Epithelial cell of prostate (primary cell): ENCODE measurements around the gene DLX2.
"Not testable (repeated sequence)": the region's sequence is repeated elsewhere in the genome, so short reads cannot be mapped to it uniquely, and the experiment has no call there.

ENCODE experiments used
- DNase-seq: peaks from one replicate; pipeline ENCODE4 v3.0.0-alpha.2; 2011; ENCODE audit warnings: low read depth, low spot score
- H3K27ac ChIP-seq: fragments of 450-650 bp; 2 replicates; pipeline ENCODE4 v1.5.1; 2017; ENCODE audit warnings: mild to moderate bottlenecking

Gene DLX2

DNA sequence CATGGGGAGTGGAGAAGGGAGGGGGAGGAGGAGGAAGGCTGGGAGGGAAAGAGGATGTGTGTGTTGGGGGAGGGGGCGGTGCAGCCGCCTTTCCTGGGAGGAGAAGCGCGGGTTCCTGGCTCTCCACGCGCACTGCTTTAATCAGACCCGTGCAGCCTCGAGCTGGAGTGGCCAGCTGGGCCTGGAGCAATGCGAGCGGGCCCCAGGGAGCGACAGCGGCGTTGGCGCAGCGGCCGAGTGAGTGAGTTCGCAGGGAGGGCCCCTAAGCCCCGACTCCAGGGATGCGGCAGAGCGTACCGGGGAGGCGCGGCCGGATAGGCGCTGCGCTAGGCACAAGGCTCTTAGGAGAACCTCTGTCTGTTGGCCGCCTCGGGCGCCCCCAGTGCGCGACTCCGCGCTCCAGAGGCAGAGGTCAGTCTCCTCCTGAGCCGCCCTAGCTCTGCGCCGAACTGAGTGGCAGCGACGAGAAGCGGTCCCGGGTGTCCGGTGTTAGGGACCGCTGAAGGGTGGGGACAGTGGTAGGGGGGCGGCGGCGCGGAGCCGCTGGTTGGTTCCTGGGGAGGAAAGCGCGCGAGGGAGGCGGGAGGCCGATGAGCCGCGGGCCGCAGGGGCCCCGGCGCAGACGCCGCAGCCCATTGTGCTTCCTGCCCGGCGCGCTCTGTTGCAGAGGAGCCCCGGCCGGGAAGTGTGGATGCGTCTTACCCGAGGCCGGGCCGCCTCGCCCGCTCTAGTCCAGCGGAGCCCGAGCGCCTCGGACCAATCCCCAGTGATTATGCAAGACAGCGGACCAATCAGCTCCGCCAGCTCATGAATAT is 17.8 kb downstream of the DLX2 start:
- H3K27ac ChIP-seq, result no peak overlapping the region
- DNase-seq, result peak; percentile 73

- no peak overlapping the region for H3K27ac ChIP-seq
These were observed 18.4 kb downstream of the DLX2 start for GRCh38 chr2:172084395-172084644.

DNA sequence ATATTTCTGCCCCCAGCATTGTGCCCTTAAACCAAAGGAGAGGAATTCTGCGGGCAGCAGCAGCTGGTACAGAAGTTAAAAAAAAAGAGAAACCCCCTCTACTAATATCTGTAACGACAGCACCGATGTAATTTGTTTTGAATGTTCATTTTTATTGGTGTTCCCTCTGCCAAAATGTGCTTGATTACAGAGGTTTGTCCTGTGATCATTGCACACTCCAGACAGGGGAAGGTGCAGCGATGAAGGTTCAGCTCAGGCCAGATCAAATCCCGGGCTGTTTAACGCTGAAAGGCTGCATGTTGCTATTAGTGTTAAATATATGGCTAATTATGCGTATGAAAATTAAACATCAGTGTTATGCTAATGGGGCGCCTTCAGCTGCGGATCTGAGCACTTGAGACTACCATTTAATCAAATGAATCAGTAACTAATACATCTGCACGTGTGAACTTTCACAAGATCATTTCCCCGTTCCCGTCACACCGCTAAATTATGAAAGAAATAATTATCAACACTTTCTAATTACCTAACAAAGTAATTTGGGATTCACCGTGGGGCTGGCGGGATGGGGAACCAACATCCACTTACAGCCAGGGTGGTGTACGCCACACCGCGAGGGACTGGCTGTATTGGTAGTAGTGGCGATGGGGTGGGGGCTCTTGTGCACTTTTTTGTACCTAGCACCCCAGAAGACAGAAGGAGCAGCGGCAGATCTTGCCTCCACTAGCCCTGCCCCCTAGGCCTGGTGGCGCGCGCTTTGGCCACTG is 18.9 kb downstream of the DLX2 start:
- H3K27ac ChIP-seq, result no peak overlapping the region
- no peak for DNase-seq

More at GRCh38 chr2:172084395-172084644, 18.4 kb downstream of the DLX2 start:
- no peak for DNase-seq

DNA sequence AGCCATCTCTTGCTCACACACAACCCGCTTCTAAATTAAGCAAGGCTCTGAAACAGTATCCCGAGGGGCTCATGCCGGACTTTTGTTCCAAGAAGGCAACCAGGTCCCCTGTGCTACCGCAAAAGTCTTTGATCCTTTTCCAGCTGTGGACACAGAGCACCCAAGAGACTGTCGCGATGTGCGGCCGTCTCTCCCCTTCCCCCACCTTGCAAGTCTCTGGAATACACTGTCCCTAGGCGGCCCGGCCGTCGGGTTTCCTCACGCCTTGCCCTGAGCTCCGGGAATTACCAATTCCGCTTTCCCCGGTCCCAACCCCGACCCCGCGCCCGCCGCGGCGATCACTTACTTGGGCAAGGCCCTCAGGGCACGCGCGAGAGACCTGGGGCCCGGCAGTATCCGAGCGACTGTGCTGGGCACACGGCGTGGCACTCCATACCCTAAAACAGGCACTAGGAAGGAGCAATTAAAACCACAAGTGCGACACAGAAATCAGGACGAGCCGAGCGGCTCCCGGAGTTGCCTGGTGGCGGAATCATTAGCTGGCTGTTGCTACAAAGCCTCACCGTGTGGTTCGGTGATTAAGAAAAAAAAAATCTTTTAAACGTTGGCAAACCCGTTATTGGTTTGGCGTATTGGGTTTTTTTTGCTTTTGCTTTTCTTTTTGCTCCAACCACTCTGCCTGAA is 19.6 kb downstream of the DLX2 start:
- no peak for DNase-seq

GRCh38 chr2:172082105-172082943 is 20.4 kb downstream of the DLX2 start:
- DNase-seq, result no peak
- H3K27ac ChIP-seq, result no peak overlapping the region

More for the DNA sequence above, 19.6 kb downstream of the DLX2 start:
- H3K27ac ChIP-seq, result no peak overlapping the region

- no peak overlapping the region for H3K27ac ChIP-seq
- DNase-seq, result no peak
These were observed 21.3 kb downstream of the DLX2 start for GRCh38 chr2:172081221-172082022.

DNA sequence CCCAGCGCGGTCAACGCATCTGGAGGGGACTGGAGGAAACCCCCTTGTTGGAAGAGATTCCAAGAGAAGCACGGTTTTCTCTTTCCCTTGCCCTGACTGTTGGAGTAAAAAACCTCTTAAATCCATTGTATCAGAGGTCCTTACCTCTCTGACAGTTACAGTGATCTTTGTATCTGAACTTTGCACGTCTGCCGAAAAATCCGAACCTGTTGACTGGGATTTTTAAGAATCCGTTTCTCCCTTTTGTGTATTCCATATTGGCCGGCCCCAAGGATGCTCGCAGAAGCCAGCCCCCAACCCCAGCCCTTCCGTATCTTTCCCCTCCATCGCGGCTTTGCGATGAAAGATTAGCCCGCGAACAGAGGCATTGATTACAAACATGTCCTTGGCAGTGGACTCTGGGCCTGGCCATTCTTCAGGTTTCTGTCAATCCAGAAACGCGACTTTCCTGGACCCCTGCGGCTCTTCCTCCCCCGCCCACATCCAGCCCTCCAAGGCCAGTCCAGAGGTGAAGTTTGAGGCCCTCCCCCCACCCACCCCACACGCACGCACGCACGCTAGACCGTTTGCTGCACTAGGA is 22.0 kb downstream of the DLX2 start:
- no peak for DNase-seq
- H3K27ac ChIP-seq, result no peak overlapping the region

- no peak overlapping the region for H3K27ac ChIP-seq
- no peak for DNase-seq
These were observed 22.7 kb downstream of the DLX2 start for GRCh38 chr2:172079838-172080640.

GRCh38 chr2:172079416-172079815 is 23.3 kb downstream of the DLX2 start:
- no peak overlapping the region for H3K27ac ChIP-seq
- no peak for DNase-seq

DNA sequence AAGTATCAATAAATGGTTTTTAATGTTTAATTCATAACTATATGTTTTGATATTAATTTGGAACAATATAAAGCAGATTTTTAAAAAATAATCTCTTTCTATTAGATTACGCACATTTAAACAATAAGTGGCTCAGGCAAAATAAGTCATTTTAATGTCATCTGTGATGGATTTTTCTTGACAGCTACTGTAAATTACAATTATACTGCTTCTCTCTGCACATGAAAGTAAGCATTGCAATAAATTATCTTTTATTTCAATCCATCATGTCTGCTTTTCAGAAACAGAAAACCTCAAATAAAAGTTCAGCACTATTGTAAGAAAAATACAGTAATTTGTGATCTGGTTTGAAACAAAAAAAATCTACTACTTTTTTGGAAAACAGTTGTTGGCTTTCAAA is 28.4 kb downstream of the DLX2 start:
- H3K27ac ChIP-seq, result no peak overlapping the region
- no peak for DNase-seq

DNA sequence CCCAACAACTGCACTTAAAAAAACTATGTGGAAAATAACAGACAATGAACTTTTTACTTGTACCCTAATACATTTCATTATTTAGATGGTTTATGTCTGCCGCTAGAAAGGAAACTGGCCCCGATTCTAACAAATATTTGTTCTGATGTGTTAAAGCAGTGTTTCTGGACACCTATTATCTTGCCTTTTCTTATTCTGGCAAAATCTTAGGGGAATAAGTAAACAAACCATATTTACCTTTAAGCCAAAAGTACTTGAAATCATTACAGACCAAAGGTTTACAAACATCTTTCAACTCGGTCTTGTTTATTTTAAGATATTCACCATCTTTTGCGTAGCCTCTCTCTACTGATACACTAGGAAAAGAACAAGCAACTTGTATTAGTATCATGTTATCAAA is 29.2 kb downstream of the DLX2 start:
- H3K27ac ChIP-seq, result no peak overlapping the region
- no peak for DNase-seq

- DNase-seq, result no peak
- H3K27ac ChIP-seq, result no peak overlapping the region
These were observed 30.0 kb downstream of the DLX2 start for GRCh38 chr2:172072706-172073105.

DNA sequence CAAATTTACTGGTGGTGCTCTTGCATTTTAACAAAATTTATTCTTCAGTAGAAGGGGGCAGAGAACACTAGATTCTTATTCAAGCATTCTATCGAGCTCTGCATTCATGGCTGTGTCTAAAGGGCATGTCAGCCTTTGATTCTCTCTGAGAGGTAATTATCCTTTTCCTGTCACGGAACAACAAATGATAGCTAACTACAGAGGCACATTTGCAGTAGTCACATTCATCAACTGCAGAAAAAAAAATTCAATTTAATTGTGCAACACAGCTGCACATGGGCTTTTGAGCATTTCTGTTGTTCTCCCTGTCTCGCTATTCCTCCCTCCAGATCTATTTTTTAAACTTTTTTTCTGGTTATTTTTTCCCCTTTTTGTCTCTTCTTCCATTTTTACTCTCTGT is 30.4 kb downstream of the DLX2 start:
- H3K27ac ChIP-seq, result no peak overlapping the region
- DNase-seq, result no peak

- no peak overlapping the region for H3K27ac ChIP-seq
- DNase-seq, result no peak
These were observed 31.8 kb downstream of the DLX2 start for GRCh38 chr2:172070936-172071335.

- H3K27ac ChIP-seq, DNase-seq: not testable (repeated sequence)
These were observed 34.8 kb downstream of the DLX2 start for GRCh38 chr2:172067905-172068304.

DNA sequence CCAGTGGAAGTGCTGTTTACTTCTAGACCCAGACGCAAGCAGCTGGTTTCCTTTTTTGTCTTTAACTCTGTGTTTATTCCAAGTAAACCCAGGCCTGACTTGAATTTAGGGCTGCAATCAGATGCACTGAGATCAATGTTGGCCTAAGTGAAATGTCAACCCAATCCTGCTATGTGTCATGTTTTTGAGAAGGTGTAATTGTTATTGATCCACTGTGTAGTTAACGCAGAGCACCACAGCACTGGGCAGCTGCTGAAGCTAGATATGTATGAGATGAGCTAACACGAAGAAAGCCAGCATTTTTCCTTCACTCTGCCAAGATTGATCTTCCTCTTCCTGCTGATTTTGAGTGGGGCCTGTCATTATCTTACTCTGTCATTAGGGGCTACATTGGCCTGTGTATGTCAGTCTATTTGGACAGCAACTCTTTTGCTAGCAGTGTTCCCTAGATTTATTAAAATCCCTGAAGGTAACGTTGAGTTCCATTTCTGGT is 36.3 kb downstream of the DLX2 start:
- no peak for DNase-seq
- H3K27ac ChIP-seq, result no peak overlapping the region

GRCh38 chr2:172065111-172065510 is 37.6 kb downstream of the DLX2 start:
- H3K27ac ChIP-seq, result no peak overlapping the region
- no peak for DNase-seq

GRCh38 chr2:172063446-172063845 is 39.3 kb downstream of the DLX2 start:
- no peak for DNase-seq
- no peak overlapping the region for H3K27ac ChIP-seq
